ENCODE data around the gene CNGB1. TPM values are rescaled to one million over a fixed set of nuclear protein-coding genes. Genes with fewer than 3 reads are reported as not detected.
A peak's percentile ranks its signal among the peaks of the same experiment; 100 is the strongest.

CNGB1 gene
- total RNA-seq, 1 experiment from 2014 or later, result 0.04 TPM

GRCh38 chr16:57916735-57917438 is 54.0 kb downstream of the CNGB1 start:
- no peaks in the 10 kb centered on the region; the same call in 1 of the 2 replicates for H3K4me1 ChIP-seq (ENCODE audit: insufficient read depth, low read length)
- ChIA-PET CTCF (no interaction called here), POLR2A (ENCODE audit: unreplicated experiment) (no interaction called here)
- no peaks in the 10 kb centered on the region for H4K20me1 ChIP-seq (ENCODE audit: low read length)
- no peaks in the 10 kb centered on the region for H3K27me3 ChIP-seq (ENCODE audit: low read length)
- no peaks in the 10 kb centered on the region for H3F3A ChIP-seq (ENCODE audit: low read length, unreplicated experiment)
- BruUV-seq (replicated peaks), result no TSS peak
- H3K9ac ChIP-seq (ENCODE audit: low read length), result no peak overlapping the region; the same call in 1 of the 2 replicates
- DNase-seq (peak; percentile 53), ATAC-seq (peak; percentile 22; the same call in 1 of the 2 replicates)
- no peak for TF ChIP-seq EZH2 (IDR thresholded peaks at IDR 0.05; ENCODE audit: low read length, unreplicated experiment)
- TF ChIP-seq EZH2phosphoT487 (IDR thresholded peaks at IDR 0.05; ENCODE audit: borderline replicate concordance, low read length), result no peak
- H3K9me2 ChIP-seq (replicated peaks; ENCODE audit: low read length), result no peaks in the 10 kb centered on the region
- no peaks in the 10 kb centered on the region for H3K36me3 ChIP-seq (ENCODE audit: low read depth, low read length)
- H3K9me3 ChIP-seq (ENCODE audit: low read length), result no peaks in the 10 kb centered on the region
- no peak overlapping the region for H3K27ac ChIP-seq (ENCODE audit: low read length)
- intact Hi-C loops (cut with micrococcal nuclease), result no loop called here
- H3K79me2 ChIP-seq (ENCODE audit: low read length), result no peaks in the 10 kb centered on the region
- no peak overlapping the region for H3K4me2 ChIP-seq (ENCODE audit: low read length)
- H3K4me3 ChIP-seq (ENCODE audit: low read length), result no peak overlapping the region
- no peak overlapping the region for H2AFZ ChIP-seq (ENCODE audit: low read length)

GRCh38 chr16:57915811-57916488 is 55.0 kb downstream of the CNGB1 start:
- no peak overlapping the region for H3K4me3 ChIP-seq (ENCODE audit: low read length)
- intact Hi-C loops (cut with micrococcal nuclease), result no loop called here
- H3K36me3 ChIP-seq (ENCODE audit: low read depth, low read length), result no peaks in the 10 kb centered on the region
- POLR2A ChIA-PET (ENCODE audit: unreplicated experiment), result no interaction called here
- H3K27ac ChIP-seq (ENCODE audit: low read length), result no peak overlapping the region
- ATAC-seq (no peak), DNase-seq (no peak)
- no peak overlapping the region for H2AFZ ChIP-seq (ENCODE audit: low read length)
- no peaks in the 10 kb centered on the region for H3F3A ChIP-seq (ENCODE audit: low read length, unreplicated experiment)
- H3K79me2 ChIP-seq (ENCODE audit: low read length), result no peaks in the 10 kb centered on the region
- no TSS peak for BruUV-seq (replicated peaks)
- H4K20me1 ChIP-seq (ENCODE audit: low read length), result no peaks in the 10 kb centered on the region
- H3K4me2 ChIP-seq (ENCODE audit: low read length), result no peak overlapping the region
- no peaks in the 10 kb centered on the region for H3K9me3 ChIP-seq (ENCODE audit: low read length)
- H3K9me2 ChIP-seq (replicated peaks; ENCODE audit: low read length), result no peaks in the 10 kb centered on the region
- H3K27me3 ChIP-seq (ENCODE audit: low read length), result no peaks in the 10 kb centered on the region
- CTCF ChIA-PET, result no interaction called here
- no peaks in the 10 kb centered on the region; the same call in 1 of the 2 replicates for H3K4me1 ChIP-seq (ENCODE audit: insufficient read depth, low read length)
- no peak overlapping the region; the same call in 1 of the 2 replicates for H3K9ac ChIP-seq (ENCODE audit: low read length)
- TF ChIP-seq EZH2 (IDR thresholded peaks at IDR 0.05; ENCODE audit: low read length, unreplicated experiment) (no peak), CTCF (conservative IDR thresholded peaks at IDR 0.05; ENCODE audit: low read depth, low read length) (no peak), EZH2phosphoT487 (IDR thresholded peaks at IDR 0.05; ENCODE audit: borderline replicate concordance, low read length) (no peak)

GRCh38 chr16:57915267-57915666 is 55.7 kb downstream of the CNGB1 start:
- TF ChIP-seq CTCF (conservative IDR thresholded peaks at IDR 0.05; ENCODE audit: low read depth, low read length) (no peak), EZH2phosphoT487 (IDR thresholded peaks at IDR 0.05; ENCODE audit: borderline replicate concordance, low read length) (no peak), EZH2 (IDR thresholded peaks at IDR 0.05; ENCODE audit: low read length, unreplicated experiment) (no peak)
- no peaks in the 10 kb centered on the region; the same call in 1 of the 2 replicates for H3K4me1 ChIP-seq (ENCODE audit: insufficient read depth, low read length)
- no peak overlapping the region for H2AFZ ChIP-seq (ENCODE audit: low read length)
- H3K4me3 ChIP-seq (ENCODE audit: low read length), result no peak overlapping the region
- POLR2A ChIA-PET (ENCODE audit: unreplicated experiment), result no interaction called here
- no TSS peak for BruUV-seq (replicated peaks)
- H3K27ac ChIP-seq (ENCODE audit: low read length), result no peak overlapping the region
- no peaks in the 10 kb centered on the region for H3K79me2 ChIP-seq (ENCODE audit: low read length)
- no peak overlapping the region for H3K4me2 ChIP-seq (ENCODE audit: low read length)
- no peak overlapping the region for H3K9ac ChIP-seq (ENCODE audit: low read length)
- CTCF ChIA-PET, result no interaction called here
- H3K9me3 ChIP-seq (ENCODE audit: low read length), result no peaks in the 10 kb centered on the region
- H3K27me3 ChIP-seq (ENCODE audit: low read length), result no peaks in the 10 kb centered on the region
- intact Hi-C loops (cut with micrococcal nuclease), result no loop called here
- H3F3A ChIP-seq (ENCODE audit: low read length, unreplicated experiment), result no peaks in the 10 kb centered on the region
- no peaks in the 10 kb centered on the region for H3K9me2 ChIP-seq (replicated peaks; ENCODE audit: low read length)
- H4K20me1 ChIP-seq (ENCODE audit: low read length), result no peaks in the 10 kb centered on the region
- no peaks in the 10 kb centered on the region for H3K36me3 ChIP-seq (ENCODE audit: low read depth, low read length)
- ATAC-seq (no peak), DNase-seq (no peak)

Data from PC-3 (cell line).